Calu3 (cell line): ENCODE measurements around the gene HSPG2. TPM values are rescaled to one million over a fixed set of nuclear protein-coding genes. Genes with fewer than 3 reads are reported as not detected.

Experiments used
- BruUV-seq: library from RNA; stranded (reverse); fragments of 400-500 nt; replicated peaks from 2 replicates; lab custom pipeline; 2021; lab: Mats Ljungman, UMichigan
- CTCF ChIA-PET: fragments of 300-600 bp; sonication (Branson Sonifier 250); formaldehyde crosslinking; loops from one replicate; lab custom pipeline; 2022; ENCODE audit warnings: antibody characterized with exemption; lab: Charles Lee
- DNase-seq: peaks from one replicate; pipeline ENCODE4 v3.0.0; 2022
- H3K27ac Mint-ChIP-seq: one replicate; pipeline ENCODE4 v1.8.0; 2022; ENCODE audit warnings: mixed read lengths; ENCODE audit not compliant: unreplicated experiment
- H3K27me3 Mint-ChIP-seq: one replicate; pipeline ENCODE4 v1.8.0; 2022; ENCODE audit warnings: mixed read lengths; ENCODE audit not compliant: unreplicated experiment
- H3K36me3 Mint-ChIP-seq: one replicate; pipeline ENCODE4 v1.8.0; 2022; ENCODE audit warnings: mild to moderate bottlenecking, moderate library complexity, mixed read lengths; ENCODE audit not compliant: insufficient read depth, unreplicated experiment
- H3K4me1 Mint-ChIP-seq: one replicate; pipeline ENCODE4 v1.8.0; 2022; ENCODE audit warnings: mild to moderate bottlenecking, low read depth, mixed read lengths; ENCODE audit not compliant: unreplicated experiment
- H3K4me3 Mint-ChIP-seq: one replicate; pipeline ENCODE4 v1.8.0; 2022; ENCODE audit warnings: mild to moderate bottlenecking, low read depth, moderate library complexity, mixed read lengths; ENCODE audit not compliant: unreplicated experiment
- H3K9me3 Mint-ChIP-seq: one replicate; pipeline ENCODE4 v1.8.0; 2022; ENCODE audit warnings: low read depth, mixed read lengths; ENCODE audit not compliant: unreplicated experiment
- intact Hi-C: fragments of 100-400 bp; cut with micrococcal nuclease; formaldehyde crosslinking; loops from one replicate; pipeline ENCODE4 v1.10.0; 2022; ENCODE audit not compliant: unreplicated experiment
- total RNA-seq: library from RNA; stranded (reverse); gene quantifications from 2 replicates; pipeline ENCODE4 v1.2.3, GENCODE V29; 2022
- TF ChIP-seq, protein P1 (sequence below): fragments of 200-600 bp; IDR thresholded peaks from one replicate; pipeline ENCODE4 v1.8.0; 2022; ENCODE audit warnings: antibody characterized with exemption; ENCODE audit not compliant: unreplicated experiment

The HSPG2 gene
- total RNA-seq, 1 experiment from 2014 or later = 397 TPM

DNA sequence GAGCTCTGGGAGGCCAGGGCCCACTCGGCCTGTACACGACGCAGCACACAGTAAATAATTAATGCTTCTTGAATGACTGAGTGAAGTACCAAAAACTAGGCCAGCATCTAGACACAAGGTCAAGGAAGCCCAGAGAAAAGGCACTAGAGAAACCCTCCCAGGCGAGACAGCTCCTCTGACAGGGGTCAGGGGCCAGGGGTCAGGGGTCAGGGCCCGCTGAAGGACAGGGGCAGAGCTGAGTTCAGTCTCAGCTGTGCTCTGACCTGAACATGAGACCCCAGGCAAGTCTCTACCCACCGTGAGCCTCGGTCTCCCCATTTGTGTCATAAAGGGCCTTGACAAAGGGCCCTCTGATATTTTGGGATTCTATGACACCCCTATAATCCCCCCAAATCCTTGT, 68.6 kb downstream of the HSPG2 start:
- intact Hi-C loops = no loop called here
- no peak overlapping the region for H3K4me3 Mint-ChIP-seq
- H3K27me3 Mint-ChIP-seq = no peaks in the 10 kb centered on the region
- no peaks in the 10 kb centered on the region for H3K9me3 Mint-ChIP-seq
- BruUV-seq = no TSS peak
- no peak for DNase-seq
- TF ChIP-seq, protein P1, sequence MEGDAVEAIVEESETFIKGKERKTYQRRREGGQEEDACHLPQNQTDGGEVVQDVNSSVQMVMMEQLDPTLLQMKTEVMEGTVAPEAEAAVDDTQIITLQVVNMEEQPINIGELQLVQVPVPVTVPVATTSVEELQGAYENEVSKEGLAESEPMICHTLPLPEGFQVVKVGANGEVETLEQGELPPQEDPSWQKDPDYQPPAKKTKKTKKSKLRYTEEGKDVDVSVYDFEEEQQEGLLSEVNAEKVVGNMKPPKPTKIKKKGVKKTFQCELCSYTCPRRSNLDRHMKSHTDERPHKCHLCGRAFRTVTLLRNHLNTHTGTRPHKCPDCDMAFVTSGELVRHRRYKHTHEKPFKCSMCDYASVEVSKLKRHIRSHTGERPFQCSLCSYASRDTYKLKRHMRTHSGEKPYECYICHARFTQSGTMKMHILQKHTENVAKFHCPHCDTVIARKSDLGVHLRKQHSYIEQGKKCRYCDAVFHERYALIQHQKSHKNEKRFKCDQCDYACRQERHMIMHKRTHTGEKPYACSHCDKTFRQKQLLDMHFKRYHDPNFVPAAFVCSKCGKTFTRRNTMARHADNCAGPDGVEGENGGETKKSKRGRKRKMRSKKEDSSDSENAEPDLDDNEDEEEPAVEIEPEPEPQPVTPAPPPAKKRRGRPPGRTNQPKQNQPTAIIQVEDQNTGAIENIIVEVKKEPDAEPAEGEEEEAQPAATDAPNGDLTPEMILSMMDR = no peak
- H3K36me3 Mint-ChIP-seq = peaks cover 82% of the 10 kb centered on the region
- peaks cover 41% of the 10 kb centered on the region for H3K4me1 Mint-ChIP-seq
- CTCF ChIA-PET = no interaction called here
- no peak overlapping the region for H3K27ac Mint-ChIP-seq

DNA sequence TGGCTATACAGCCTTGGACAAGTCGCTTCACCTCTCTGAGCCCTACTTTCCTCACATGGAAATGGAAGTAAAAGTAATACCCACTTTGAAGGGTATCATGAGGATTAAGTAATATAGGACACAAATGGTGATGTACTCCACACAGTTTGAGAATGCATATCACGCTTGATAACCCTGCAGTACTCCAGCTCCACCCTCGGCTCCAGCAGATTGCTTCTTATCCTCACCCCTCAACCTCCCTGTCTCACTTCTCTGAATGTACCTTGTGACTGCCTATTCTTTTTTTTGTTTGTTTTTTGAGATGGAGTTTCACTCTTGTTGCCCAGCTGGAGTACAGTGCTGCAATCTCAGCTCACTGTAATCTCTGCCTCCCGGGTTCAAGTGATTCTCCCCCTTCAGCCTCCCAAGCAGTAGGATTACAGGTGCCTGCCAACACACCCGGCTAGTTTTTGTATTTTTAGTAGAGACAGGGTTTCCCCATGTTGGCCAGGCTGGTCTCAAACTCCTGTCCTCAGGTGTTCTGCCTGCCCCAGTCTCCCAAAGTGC, 69.6 kb downstream of the HSPG2 start:
- peaks cover 34% of the 10 kb centered on the region for H3K4me1 Mint-ChIP-seq
- H3K27ac Mint-ChIP-seq = no peak overlapping the region
- intact Hi-C loops = no loop called here
- no peak for DNase-seq
- CTCF ChIA-PET = no interaction called here
- no TSS peak for BruUV-seq
- no peaks in the 10 kb centered on the region for H3K9me3 Mint-ChIP-seq
- H3K36me3 Mint-ChIP-seq = peaks cover 84% of the 10 kb centered on the region
- TF ChIP-seq, protein P1 = no peak
- no peaks in the 10 kb centered on the region for H3K27me3 Mint-ChIP-seq
- H3K4me3 Mint-ChIP-seq = no peak overlapping the region

DNA sequence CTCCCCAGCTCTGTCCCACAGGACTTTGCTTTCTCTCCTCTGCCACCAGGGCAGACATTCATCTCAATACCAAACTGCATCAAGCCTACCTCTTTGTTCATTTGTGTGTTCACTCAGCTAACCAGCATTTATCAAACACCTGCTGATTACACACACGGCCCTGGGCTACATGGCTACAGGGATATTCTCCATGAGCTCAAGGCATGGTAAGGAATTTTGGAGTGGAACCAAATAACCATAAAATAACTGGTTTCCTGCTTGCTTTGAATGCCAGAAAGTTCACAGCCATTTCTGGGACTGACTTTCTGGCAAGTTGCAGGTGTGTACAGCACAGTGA, 70.4 kb downstream of the HSPG2 start:
- DNase-seq = no peak
- no peaks in the 10 kb centered on the region for H3K9me3 Mint-ChIP-seq
- intact Hi-C loops = no loop called here
- peaks cover 84% of the 10 kb centered on the region for H3K36me3 Mint-ChIP-seq
- BruUV-seq = no TSS peak
- TF ChIP-seq, protein P1 = no peak
- no peaks in the 10 kb centered on the region for H3K27me3 Mint-ChIP-seq
- H3K4me3 Mint-ChIP-seq = no peak overlapping the region
- no peak overlapping the region for H3K27ac Mint-ChIP-seq
- peaks cover 26% of the 10 kb centered on the region for H3K4me1 Mint-ChIP-seq
- CTCF ChIA-PET = no interaction called here

DNA sequence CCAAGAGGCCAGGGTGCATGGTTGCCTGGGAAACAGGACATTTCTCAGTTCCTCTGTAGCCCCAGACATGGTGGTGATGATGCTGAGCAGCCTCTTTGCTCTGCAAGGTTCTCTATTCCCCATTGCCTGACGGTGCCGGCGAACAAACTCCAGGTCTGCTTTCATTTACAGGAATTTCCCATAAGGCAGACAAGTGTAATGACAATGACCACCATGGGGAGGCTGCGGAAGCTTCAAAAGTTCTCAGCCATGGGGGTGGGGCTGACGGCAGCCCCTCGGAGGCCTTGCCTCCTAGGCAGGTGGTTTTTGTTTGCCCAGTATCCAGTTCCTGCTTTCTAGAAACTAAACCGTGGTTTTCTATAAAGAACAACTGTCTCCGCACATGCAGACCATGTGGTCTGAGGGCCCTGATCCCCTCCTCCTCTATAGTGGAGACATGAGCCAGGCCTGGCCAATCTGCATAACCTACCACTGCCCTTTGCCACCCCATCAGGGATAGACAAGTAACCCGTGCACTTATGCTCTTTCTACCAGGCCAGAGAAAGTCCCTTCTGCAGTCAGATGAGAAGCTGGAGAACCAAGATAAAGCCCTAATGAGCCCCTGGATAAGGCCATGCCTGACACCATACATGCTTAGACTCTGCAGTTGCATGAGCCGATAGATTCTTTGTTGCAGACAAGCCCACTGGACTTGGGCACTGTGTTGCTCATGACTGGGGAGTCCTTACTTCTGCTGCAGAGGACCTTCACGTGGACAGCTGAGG, 71.0 kb downstream of the HSPG2 start:
- CTCF ChIA-PET = no interaction called here
- BruUV-seq = no TSS peak

More for the DNA sequence above, 71.0 kb downstream of the HSPG2 start:
- DNase-seq = no peak
- Mint-ChIP-seq H3K36me3 (peaks cover 84% of the 10 kb centered on the region), H3K9me3 (no peaks in the 10 kb centered on the region), H3K27ac (no peak overlapping the region), H3K4me1 (peaks cover 23% of the 10 kb centered on the region), H3K27me3 (no peaks in the 10 kb centered on the region), H3K4me3 (no peak overlapping the region)
- intact Hi-C loops = no loop called here
- TF ChIP-seq, protein P1 = no peak
